Measurements from ENCODE around the gene MAGEA8. TPM values are rescaled to one million over a fixed set of nuclear protein-coding genes. Genes with fewer than 3 reads are reported as not detected.

MAGEA8 gene, protein sequence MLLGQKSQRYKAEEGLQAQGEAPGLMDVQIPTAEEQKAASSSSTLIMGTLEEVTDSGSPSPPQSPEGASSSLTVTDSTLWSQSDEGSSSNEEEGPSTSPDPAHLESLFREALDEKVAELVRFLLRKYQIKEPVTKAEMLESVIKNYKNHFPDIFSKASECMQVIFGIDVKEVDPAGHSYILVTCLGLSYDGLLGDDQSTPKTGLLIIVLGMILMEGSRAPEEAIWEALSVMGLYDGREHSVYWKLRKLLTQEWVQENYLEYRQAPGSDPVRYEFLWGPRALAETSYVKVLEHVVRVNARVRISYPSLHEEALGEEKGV
- total RNA-seq (2022; extraction: Qiagen RNA extraction): not detected in 5 replicates

DNA sequence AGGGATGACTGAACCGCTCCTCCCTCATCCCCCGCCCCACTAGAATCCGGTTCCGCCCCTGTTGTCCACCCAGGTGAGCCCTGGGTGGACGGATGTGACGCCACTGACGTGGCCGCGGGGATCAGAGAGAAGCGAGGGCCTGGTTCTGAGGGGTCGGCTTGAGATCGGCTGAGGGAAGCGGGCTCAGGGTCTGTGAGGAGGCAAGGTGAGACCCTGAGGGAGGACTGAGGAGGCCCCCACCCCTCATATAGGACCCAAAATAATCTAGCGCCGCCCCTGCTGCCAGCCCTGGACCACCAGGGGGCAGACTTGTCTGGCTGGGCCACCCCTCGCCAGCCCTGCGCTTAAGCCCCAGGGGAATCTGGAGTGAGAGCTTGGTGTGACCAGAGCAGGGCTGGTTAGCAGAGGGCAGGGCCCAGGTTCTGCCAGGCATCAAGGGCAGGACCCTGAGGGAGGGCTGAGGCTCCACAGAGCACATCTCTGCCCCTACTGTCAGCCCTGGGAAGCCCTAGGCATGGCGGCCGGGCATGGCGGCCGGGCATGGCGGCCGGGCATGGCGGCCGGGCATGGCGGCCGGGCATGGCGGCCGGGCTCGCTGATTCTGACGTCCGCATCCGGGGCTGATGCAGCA is at the start of gene MAGEA8:
Gene MAGEA8, plus strand, starts transcription at position 103 of the 631 bp plus-strand sequence. CDS start 3,090 bp downstream, outside the sequence.

DNA sequence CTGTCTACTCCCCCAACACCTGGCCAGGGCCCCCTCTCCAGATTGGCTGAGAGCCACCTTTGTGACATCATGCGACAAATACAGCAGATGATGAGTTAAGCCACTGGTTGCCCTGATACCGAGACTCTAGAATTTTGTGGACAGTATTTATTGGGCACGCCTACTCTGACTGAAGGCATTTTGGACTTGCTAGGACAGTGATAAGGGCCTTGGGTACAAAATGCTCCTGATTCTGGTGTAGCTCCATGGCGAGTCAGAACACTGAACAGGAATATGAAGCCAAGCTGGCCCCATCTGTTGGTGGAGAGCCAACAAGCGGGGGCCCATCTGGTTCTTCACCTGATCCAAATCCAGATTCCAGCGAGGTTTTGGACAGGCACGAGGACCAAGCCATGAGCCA is 48.4 kb downstream of the MAGEA8 start, which contains the start of gene HSFX4:
Gene HSFX4, plus strand, starts transcription at position 174 of the 400 bp plus-strand sequence. Its CDS starts 72 bp downstream, at position 246.

Other genes starting within 250 kb of the MAGEA8 start
- gene TMEM185A, start 249.4 kb upstream of the MAGEA8 start, total RNA-seq (2022; extraction: Qiagen RNA extraction): 23.1 to 29.7 TPM (median 28.2 TPM) in 5 replicates
- gene MAGEA11, start 169.1 kb upstream of the MAGEA8 start, total RNA-seq (2022; extraction: Qiagen RNA extraction): 0.06 TPM in 1 of 5 replicates, not detected in the others
- 0.13 to 0.35 TPM (median 0.31 TPM) in 5 replicates for gene HSFX1, start 107.1 kb upstream of the MAGEA8 start, total RNA-seq (2022; extraction: Qiagen RNA extraction)
- not detected in 5 replicates for gene MAGEA9, start 99.3 kb upstream of the MAGEA8 start, total RNA-seq (2022; extraction: Qiagen RNA extraction)
- 0.09 TPM in 1 of 5 replicates, not detected in the others for gene HSFX4, start 48.4 kb downstream of the MAGEA8 start, total RNA-seq (2022; extraction: Qiagen RNA extraction)
- 55.1 to 63.3 TPM (median 62.4 TPM) in 5 replicates for gene EOLA2, start 57.3 kb downstream of the MAGEA8 start, total RNA-seq (2022; extraction: Qiagen RNA extraction)